Breast epithelium (tissue), 4 donors: ENCODE data around the gene OSBPL6. TPM values are rescaled to one million over a fixed set of nuclear protein-coding genes. Genes with fewer than 3 reads are reported as not detected.
A peak's percentile ranks its signal among the peaks of the same experiment; 100 is the strongest.

Experiments
- DNase-seq, 2 donors: peaks; one replicate each; pipeline ENCODE4 v3.0.0-alpha.2; 2019; ENCODE audit warnings: low spot score in 2 of 2
- H3K27ac ChIP-seq, 2 donors: fragments of 200-600 bp; sonication (generic) in 1 of 2; one replicate each; pipeline ENCODE4 v1.5.1; 2016 to 2019; ENCODE audit warnings: mild to moderate bottlenecking in 1 of 2
- H3K27me3 ChIP-seq, 2 donors: fragments of 200-600 bp; sonication (generic) in 1 of 2; one replicate each; pipeline versions ENCODE4 v1.5.1 to v1.6.0; 2017 to 2019; ENCODE audit warnings: control low read depth in 1 of 2, mild to moderate bottlenecking in 1 of 2
- H3K36me3 ChIP-seq: fragments of 200-600 bp; one replicate; pipeline ENCODE4 v1.5.1; 2019
- H3K4me1 ChIP-seq, 2 donors: fragments of 200-600 bp; sonication (generic); one replicate each; pipeline ENCODE4 v1.5.1; 2016 to 2019; ENCODE audit warnings: control low read depth in 1 of 2
- H3K4me3 ChIP-seq, 3 donors: fragments of 200-600 bp; sonication (generic); 1 replicate in 2 of 3; 2 replicates in 1 of 3; pipeline ENCODE4 v1.5.1; 2016 to 2019; ENCODE audit warnings: mild to moderate bottlenecking in 3 of 3, moderate library complexity in 2 of 3
- H3K9me3 ChIP-seq, 2 donors: fragments of 200-600 bp; sonication (generic) in 1 of 2; one replicate each; pipeline ENCODE4 v1.5.1; 2016 to 2019; ENCODE audit warnings: control low read depth in 1 of 2
- POLR2A ChIP-seq: fragments of 450-650 bp; IDR thresholded peaks from one replicate; pipeline ENCODE4 v1.6.1; 2016; ENCODE audit warnings: antibody characterized with exemption, mild to moderate bottlenecking, moderate library complexity
- POLR2AphosphoS5 ChIP-seq, 3 donors: sonication (generic); formaldehyde crosslinking; IDR thresholded peaks; one replicate each; pipeline ENCODE4 v1.6.1; 2017; ENCODE audit warnings: antibody characterized with exemption in 3 of 3
- intact Hi-C: fragments of 100-400 bp; cut with DNase I; formaldehyde crosslinking; loops from one replicate; pipeline ENCODE4 v1.15.1; 2023; ENCODE audit warnings: low total_unique reads
- total RNA-seq, 3 donors: library from RNA; depleted of rRNA; stranded (reverse); fragments of >200 nt; gene quantifications; one replicate each; pipeline ENCODE4 v1.1.0, GENCODE V29; 2016
- TF ChIP-seq, protein P1 (sequence below), 3 donors: fragments of 450-650 bp; IDR thresholded peaks; one replicate each; pipeline ENCODE4 v1.5.1; 2016 to 2017; ENCODE audit warnings: antibody characterized with exemption in 3 of 3, mild to moderate bottlenecking in 3 of 3, moderate library complexity in 3 of 3

Gene OSBPL6
- total RNA-seq, 3 donors from 2014 or later, result 1.3 to 4.8 (median 1.8) TPM

DNA sequence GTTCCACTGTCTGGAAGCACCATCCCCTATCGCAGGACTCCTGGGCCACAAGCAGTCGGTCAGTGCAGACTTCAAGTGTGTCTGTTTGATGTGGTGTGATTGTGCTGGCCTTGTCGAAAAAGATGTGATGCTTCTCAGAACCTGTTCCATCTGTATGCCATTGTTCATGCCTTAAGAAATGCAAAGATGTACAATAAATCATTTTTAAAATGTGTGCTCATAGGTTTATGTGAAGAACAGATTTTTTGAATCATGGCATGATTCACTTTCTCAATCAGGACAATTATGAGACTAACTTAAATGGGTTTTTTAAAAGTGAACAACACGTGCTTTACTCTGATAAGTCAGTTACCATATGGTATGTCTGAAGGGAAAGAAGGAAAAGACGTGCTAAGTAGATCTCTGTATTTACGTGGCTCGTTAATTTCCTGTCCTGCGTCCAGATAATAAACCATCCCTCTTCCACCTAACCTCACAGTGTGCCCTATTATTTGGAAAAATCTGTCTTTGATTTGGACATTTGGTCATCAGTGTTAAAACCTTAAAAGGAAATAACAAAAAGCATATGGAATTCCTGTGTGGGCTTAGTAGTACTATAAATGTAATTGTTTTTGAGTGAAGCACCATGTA lies 201.7 kb downstream of the OSBPL6 start:
- TF ChIP-seq, protein P1, sequence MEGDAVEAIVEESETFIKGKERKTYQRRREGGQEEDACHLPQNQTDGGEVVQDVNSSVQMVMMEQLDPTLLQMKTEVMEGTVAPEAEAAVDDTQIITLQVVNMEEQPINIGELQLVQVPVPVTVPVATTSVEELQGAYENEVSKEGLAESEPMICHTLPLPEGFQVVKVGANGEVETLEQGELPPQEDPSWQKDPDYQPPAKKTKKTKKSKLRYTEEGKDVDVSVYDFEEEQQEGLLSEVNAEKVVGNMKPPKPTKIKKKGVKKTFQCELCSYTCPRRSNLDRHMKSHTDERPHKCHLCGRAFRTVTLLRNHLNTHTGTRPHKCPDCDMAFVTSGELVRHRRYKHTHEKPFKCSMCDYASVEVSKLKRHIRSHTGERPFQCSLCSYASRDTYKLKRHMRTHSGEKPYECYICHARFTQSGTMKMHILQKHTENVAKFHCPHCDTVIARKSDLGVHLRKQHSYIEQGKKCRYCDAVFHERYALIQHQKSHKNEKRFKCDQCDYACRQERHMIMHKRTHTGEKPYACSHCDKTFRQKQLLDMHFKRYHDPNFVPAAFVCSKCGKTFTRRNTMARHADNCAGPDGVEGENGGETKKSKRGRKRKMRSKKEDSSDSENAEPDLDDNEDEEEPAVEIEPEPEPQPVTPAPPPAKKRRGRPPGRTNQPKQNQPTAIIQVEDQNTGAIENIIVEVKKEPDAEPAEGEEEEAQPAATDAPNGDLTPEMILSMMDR (IDR thresholded peaks at IDR 0.05), result no peak
- TF ChIP-seq POLR2AphosphoS5 (IDR thresholded peaks at IDR 0.05) (no peak), POLR2A (no peak)
- Histone ChIP-seq H3K9me3 (no peaks in the 10 kb centered on the region), H3K4me3 (no peak overlapping the region), H3K4me1 (no peaks in the 10 kb centered on the region), H3K36me3 (no peaks in the 10 kb centered on the region), H3K27me3 (no peaks in the 10 kb centered on the region), H3K27ac (no peak overlapping the region)
- no peak for DNase-seq
- intact Hi-C loops, result no loop called here

DNA sequence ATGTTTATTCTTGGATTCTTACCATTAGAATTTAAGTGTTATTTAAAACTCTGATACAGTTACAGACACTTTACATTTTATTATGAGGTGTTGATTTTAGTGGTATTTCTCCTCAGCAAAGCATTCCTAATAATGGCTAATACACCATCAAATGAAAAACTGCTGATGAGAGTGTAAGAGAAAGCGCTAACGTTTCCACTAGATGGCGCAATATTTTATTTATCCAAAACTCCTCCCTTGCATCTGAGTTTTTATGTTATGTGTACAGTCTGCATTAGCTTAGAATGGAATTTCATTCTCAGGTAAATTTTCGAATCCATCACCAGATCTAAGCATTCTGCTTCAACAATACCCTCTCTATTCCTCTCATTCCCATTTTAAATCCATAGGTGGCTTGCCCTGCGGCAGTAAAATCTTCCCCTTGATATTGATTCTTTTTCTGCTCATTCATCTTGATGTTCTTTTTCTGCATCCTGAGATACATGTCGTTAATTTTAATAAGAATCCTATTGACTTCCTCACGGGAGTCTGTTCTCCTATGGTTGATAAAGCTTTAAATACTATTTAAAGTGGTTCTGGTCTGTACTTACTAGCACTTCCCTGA lies 202.8 kb downstream of the OSBPL6 start:
- no peak overlapping the region for H3K27ac ChIP-seq
- intact Hi-C loops, result no loop called here
- no peak for DNase-seq
- H3K36me3 ChIP-seq, result no peaks in the 10 kb centered on the region
- no peak overlapping the region for H3K4me3 ChIP-seq
- no peaks in the 10 kb centered on the region for H3K27me3 ChIP-seq
- no peaks in the 10 kb centered on the region for H3K4me1 ChIP-seq
- no peak for TF ChIP-seq POLR2A
- TF ChIP-seq, protein P1 (IDR thresholded peaks at IDR 0.05), result peak; percentile 44 to 58 (median 46)
- no peak for TF ChIP-seq POLR2AphosphoS5 (IDR thresholded peaks at IDR 0.05)
- H3K9me3 ChIP-seq, result no peaks in the 10 kb centered on the region

DNA sequence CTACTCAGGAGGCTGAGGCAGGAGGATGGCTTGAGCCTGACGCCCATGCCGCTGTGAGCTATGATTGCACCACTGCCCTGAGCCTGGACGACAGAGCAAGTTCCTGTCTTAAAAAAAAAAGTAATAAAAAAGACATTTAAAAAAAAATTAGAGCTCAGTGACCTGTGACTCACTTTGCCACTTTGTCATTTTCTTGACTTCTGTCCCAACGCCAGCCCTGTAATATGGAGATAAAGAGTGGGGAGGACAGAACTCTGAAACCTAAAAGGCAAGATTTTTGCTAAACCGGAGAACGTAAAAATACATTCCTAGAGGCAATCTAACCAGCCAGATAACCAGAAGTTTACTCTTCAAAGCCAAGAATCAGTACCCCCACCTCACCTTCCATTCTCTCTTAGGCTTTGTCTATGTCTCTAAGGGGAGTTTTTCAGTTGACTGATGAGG lies 207.7 kb downstream of the OSBPL6 start:
- TF ChIP-seq POLR2AphosphoS5 (IDR thresholded peaks at IDR 0.05) (no peak), POLR2A (no peak)
- TF ChIP-seq, protein P1 (IDR thresholded peaks at IDR 0.05), result no peak
- intact Hi-C loops, result no loop called here

DNA sequence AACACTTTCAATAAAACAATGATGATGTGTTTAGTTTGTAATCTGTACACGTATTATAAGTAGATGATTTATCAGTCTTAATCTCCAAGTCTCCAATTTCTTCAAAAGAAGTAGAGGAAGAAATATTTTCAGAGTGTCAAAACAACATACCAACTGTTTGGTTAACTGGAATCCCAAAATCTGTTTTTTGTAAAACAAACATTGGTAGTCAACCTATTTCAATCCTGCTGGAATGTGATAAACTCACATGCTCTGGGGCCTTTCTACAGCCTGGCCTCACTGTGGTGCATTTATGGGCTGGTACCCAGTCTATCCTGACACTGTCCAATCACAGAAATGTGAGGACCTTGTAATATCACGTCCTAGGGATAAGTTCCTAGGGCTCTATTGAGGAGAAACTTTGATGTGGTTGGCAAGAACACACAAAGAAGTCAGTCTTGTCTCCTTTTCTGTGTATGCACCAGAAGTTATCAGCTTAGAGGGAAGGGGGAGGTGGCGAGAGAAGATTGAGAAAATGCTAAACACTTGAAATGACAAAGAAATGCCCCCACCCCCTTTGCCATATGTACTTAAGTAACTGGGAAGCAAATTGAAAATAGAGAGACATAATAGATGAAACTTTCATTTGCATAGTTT lies 209.5 kb downstream of the OSBPL6 start:
- no peak for TF ChIP-seq POLR2A
- TF ChIP-seq, protein P1 (IDR thresholded peaks at IDR 0.05), result no peak
- no peak for TF ChIP-seq POLR2AphosphoS5 (IDR thresholded peaks at IDR 0.05)
- no peak overlapping the region for H3K4me3 ChIP-seq
- H3K4me1 ChIP-seq, result no peaks in the 10 kb centered on the region
- intact Hi-C loops, result no loop called here
- no peaks in the 10 kb centered on the region for H3K9me3 ChIP-seq
- DNase-seq, result no peak
- no peaks in the 10 kb centered on the region for H3K27me3 ChIP-seq
- H3K36me3 ChIP-seq, result no peaks in the 10 kb centered on the region
- no peak overlapping the region for H3K27ac ChIP-seq

More for the DNA sequence above, 207.7 kb downstream of the OSBPL6 start:
- no peak for DNase-seq
- H3K27ac ChIP-seq, result no peak overlapping the region
- H3K4me1 ChIP-seq, result no peaks in the 10 kb centered on the region
- H3K9me3 ChIP-seq, result no peaks in the 10 kb centered on the region
- H3K36me3 ChIP-seq, result no peaks in the 10 kb centered on the region
- H3K4me3 ChIP-seq, result no peak overlapping the region
- no peaks in the 10 kb centered on the region for H3K27me3 ChIP-seq

DNA sequence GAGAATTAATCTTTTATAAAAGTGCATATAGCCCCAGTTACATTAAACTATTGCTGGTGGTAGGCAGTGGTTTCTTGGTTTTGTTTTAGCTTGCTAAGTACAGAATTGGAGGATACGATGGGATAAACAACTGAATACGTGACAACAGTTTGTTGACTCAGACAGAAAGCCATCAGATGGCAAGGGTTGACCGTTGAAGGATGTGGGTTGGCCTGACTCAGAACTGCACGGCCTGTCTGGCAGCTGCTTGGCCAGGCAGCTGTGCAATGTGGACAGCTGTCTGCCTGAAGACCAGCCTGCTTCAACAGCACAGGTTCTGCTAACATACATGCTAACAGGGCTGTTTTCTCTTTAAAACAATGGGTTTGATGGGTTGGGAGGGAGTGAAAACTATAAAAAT lies 210.1 kb downstream of the OSBPL6 start:
- DNase-seq, result peak in 1 of 2 donors; percentile 58
- intact Hi-C loops, result no loop called here
- no peak overlapping the region for H3K4me3 ChIP-seq
- no peaks in the 10 kb centered on the region for H3K4me1 ChIP-seq
- no peak overlapping the region for H3K27ac ChIP-seq
- H3K36me3 ChIP-seq, result no peaks in the 10 kb centered on the region
- H3K27me3 ChIP-seq, result no peaks in the 10 kb centered on the region
- TF ChIP-seq POLR2A, result no peak
- TF ChIP-seq, protein P1 (IDR thresholded peaks at IDR 0.05), result no peak
- TF ChIP-seq POLR2AphosphoS5 (IDR thresholded peaks at IDR 0.05), result no peak
- no peaks in the 10 kb centered on the region for H3K9me3 ChIP-seq
